H1 (cell line): ENCODE data around the gene CFDP1. TPM values are rescaled to one million over a fixed set of nuclear protein-coding genes. Genes with fewer than 3 reads are reported as not detected.

ENCODE experiments used
- CBX8 ChIP-seq: fragments of 300-800, 300-1000 bp; sonication (generic); IDR thresholded peaks from 2 replicates; pipeline ENCODE4 v1.7.1; 2016; ENCODE audit warnings: low read depth, low read length, borderline replicate concordance
- PHF8 ChIP-seq: fragments of 200-600 bp; sonication (generic); conservative IDR thresholded peaks from 2 replicates; pipeline ENCODE4 v1.7.1; 2012; ENCODE audit warnings: low read depth, mild to moderate bottlenecking, inconsistent platforms, low read length, moderate library complexity
- POLR2A ChIP-seq, 2 experiments: IDR thresholded peaks; 1 replicate in 1 of 2; 2 replicates in 1 of 2; pipeline ENCODE4 v1.6.1; 2011; ENCODE audit warnings: low read depth in 2 of 2, low read length in 2 of 2, mild to moderate bottlenecking in 2 of 2; ENCODE audit errors: control extremely low read depth in 1 of 2
- polyA plus RNA-seq, 7 experiments: library from polyadenylated mRNA; depleted of rRNA in 3 of 7; stranded (reverse) in 5 of 7; unstranded in 2 of 7; fragments of >200 nt in 5 of 7; fragments of 200-250 nt in 2 of 7; gene quantifications; 1 replicate in 5 of 7; 2 replicates in 1 of 7; 4 replicates in 1 of 7; pipeline versions ENCODE4 v1.2.1 to v1.2.3, GENCODE V29; 2011 to 2013; ENCODE audit warnings: missing spikeins in 2 of 7, mixed read lengths in 2 of 7
- total RNA-seq: library from RNA; stranded (reverse); fragmentation: NEBNext Ultra II Directional; extraction: Animal tissue kit (Norgen Biotek cat#: 25700); gene quantifications from 2 replicates; pipeline ENCODE4 v1.2.1, GENCODE V29; 2021
- TF ChIP-seq, protein P1 (sequence below), 3 experiments: IDR thresholded peaks; 1 replicate in 2 of 3; 2 replicates in 1 of 3; pipeline versions ENCODE4 v1.5.1 to v1.6.1; 2011; ENCODE audit warnings: low read length in 3 of 3, mild to moderate bottlenecking in 3 of 3, inconsistent platforms in 2 of 3, low read depth in 1 of 3, moderate library complexity in 1 of 3; ENCODE audit not compliant: insufficient read depth in 1 of 3; ENCODE audit errors: control extremely low read depth in 1 of 3

The CFDP1 gene
- total and polyA plus RNA-seq, 2 of the 8 experiments (the other 6 are each of a cell fraction or from before 2014, with no cell fraction given): 25.5 to 77.3 TPM

DNA sequence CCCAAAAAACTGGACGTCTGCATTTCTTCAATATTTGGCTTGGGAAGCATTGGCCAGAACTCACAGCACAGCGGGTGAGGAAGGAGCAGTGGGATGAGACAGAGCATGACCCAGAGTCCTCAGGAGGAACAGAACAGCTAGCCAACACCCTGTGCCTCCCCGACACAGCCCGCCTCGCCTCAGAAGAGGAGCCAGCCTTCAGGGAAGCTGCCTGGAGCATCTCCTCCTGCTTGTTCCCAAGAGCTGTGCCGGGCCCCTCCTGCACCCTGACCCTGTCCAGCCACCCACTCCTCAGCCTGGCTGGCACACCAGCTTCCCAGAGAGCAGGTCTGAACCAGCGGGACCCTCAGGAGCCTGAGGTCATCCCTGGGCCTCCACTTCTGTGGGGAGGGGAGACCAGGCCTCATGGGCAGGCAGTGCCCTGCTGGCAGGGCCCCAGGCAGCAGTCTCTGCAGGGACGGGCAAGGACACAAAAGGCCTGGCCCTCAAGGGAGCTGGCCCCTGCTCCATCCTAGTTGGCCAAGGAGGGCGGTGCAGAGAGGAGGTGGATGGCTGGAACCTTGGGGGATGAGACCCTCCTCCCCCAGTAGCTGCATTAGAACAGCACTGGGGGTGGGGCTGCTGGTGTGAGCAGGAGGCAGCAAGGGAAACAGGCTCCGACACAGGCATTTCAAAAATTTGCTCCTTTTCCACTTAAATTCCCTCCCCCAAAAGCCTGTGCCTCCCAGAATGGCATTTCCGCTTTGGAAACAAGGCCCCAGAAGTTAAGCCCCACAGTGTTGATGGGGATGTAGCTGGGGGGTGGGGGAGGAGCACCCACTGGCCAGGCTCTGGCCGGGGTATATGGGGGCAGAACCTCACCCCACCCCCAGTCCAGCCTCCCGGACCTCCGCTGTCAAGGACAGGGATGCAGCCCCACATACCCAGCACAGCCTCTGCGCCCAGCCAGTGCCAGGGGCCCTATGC lies 180.1 kb downstream of the CFDP1 start (continued):
- TF ChIP-seq PHF8 (no peak), CBX8 (no peak), POLR2A (IDR thresholded peaks at IDR 0.05; ENCODE audit: control extremely low read depth in 1 of 2, low read depth in 2 of 2, low read length in 2 of 2) (peak in 1 of 2 experiments; percentile 71; a peak in 2 of 3 replicates)
- TF ChIP-seq, protein P1, sequence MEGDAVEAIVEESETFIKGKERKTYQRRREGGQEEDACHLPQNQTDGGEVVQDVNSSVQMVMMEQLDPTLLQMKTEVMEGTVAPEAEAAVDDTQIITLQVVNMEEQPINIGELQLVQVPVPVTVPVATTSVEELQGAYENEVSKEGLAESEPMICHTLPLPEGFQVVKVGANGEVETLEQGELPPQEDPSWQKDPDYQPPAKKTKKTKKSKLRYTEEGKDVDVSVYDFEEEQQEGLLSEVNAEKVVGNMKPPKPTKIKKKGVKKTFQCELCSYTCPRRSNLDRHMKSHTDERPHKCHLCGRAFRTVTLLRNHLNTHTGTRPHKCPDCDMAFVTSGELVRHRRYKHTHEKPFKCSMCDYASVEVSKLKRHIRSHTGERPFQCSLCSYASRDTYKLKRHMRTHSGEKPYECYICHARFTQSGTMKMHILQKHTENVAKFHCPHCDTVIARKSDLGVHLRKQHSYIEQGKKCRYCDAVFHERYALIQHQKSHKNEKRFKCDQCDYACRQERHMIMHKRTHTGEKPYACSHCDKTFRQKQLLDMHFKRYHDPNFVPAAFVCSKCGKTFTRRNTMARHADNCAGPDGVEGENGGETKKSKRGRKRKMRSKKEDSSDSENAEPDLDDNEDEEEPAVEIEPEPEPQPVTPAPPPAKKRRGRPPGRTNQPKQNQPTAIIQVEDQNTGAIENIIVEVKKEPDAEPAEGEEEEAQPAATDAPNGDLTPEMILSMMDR (IDR thresholded peaks at IDR 0.05; ENCODE audit: control extremely low read depth in 1 of 3, insufficient read depth in 1 of 3, low read depth in 1 of 3, low read length in 3 of 3): no peak
